Stimulated activated CD8-positive, alpha-beta memory T cell treated with anti-CD3 and anti-CD28 coated beads, Interleukin-7, amount 100 ng/mL, for 24 hours (primary cell): ENCODE measurements around the gene TPSD1.
"Not testable (repeated sequence)": the region's sequence is repeated elsewhere in the genome, so short reads cannot be mapped to it uniquely, and the experiment has no call there.

Experiments used
- DNase-seq: peaks from one replicate; pipeline ENCODE4 v3.0.0-alpha.2; 2020; ENCODE audit warnings: low read depth

The TPSD1 gene

GRCh38 chr16:1282324-1282973 lies 26.6 kb downstream of the TPSD1 start:
- no peak for DNase-seq

GRCh38 chr16:1283296-1283695 lies 27.4 kb downstream of the TPSD1 start:
- no peak for DNase-seq

- no peak for DNase-seq
Measured at GRCh38 chr16:1283996-1284616, 28.2 kb downstream of the TPSD1 start.

DNA sequence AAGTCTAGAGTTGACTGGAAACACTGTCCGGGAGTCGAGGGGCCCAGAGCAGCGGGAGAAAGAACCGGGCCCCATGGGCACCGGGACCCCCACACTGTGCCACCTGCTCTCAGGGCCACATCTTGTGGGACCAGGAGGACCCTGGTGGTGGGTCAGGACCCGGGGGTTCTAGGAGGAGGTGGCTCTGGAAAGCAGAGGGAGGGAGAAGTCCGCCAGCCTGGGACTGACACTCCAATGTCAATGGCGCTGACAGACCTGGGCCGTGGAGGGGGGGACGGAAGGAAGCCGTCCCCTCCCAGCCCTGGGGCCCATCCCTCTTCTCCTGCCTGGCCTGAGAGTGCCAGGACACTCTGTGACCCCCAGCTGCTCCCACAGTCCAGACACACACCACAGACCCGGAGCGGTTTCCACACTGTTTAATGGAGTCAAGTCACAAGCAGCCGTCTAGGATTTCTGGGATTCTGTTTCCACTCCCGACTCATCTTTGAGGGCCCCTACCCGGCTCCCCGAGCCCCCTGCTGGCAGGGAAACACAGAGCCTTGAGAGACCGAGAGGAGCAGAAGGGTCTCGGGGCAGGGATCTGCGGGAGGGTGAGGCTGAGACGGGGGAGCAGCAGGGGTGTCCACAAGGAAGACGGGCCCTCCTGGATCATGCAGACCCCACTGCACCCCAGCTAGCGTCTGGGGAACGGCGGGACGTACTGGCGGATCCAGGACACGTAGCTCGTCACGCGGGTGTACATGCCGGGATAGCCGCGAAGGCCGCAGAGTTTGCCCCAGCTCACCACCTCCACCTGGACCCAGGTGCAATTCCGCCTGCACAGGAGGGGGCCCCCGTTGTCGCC lies 30.0 kb downstream of the TPSD1 start:
- DNase-seq: no peak

GRCh38 chr16:1286513-1287094 lies 30.7 kb downstream of the TPSD1 start:
- no peak for DNase-seq

DNA sequence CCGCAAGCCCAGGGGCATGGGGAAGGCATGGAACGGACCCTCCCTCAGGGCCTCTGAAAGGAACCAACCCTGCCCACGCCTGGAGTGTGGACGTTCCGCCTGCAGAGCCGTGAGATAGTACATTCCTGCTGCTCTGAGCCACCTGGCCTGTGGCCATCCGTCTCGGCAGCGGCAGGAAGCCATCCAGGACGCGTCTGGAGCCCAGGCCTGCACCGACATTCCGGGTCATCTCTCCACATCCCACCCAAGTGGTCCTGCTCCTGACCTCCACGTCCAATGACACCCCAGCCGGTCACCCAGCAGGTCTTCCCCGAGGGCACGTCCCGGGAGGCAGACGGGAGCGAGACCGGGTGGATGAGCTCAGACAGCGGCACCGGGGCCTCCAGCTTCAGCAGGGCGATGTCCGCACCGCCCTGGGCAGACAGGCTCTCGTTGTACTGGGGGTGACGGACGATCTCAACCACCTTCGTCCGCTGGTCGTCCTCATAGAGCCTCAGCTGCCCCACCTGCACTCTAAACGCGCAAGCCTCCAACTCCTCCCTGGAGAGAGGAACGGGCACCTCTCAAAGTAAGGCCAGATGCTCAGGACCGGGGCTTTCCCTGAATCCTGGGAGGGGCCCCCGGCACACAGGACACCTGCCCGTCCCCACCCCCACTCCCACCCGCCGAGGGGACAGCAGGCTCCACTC lies 32.3 kb downstream of the TPSD1 start:
- DNase-seq: no peak

DNA sequence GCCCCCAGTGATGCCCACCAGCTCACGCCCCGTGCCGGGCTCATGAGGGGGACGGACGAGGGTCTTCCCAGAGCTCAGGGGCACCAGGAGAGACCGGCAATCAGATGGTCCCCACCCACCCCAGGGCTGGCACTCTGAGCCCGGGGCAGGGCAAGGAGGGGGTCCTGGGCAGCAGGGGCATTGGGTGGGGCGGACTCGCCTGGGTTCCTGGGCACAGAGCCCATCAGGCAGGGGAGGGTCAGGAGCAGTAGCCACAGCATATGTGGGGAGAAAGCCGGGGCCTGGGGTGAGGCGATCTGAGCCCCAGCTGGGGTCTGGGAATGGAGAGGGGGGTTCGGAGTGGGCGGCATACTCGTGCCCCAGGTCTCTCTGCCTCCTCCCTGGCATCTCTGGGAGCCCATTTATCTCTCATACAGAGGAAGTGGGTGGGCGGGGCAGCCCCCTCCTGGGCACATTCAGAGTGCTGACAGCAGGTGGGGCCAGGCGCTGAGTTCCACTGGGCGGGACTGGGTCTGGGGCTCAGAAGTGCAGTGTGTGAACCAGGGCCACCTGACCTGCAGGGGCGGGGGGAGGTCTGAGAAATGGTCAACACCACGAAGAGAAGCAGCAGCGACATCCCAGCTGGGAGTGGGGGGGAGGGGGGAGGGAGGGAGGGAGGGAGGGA lies 33.1 kb downstream of the TPSD1 start:
- DNase-seq: no peak

GRCh38 chr16:1289477-1289866 lies 33.6 kb downstream of the TPSD1 start:
- DNase-seq: no peak

- no peak for DNase-seq
Measured at GRCh38 chr16:1290063-1290501, 34.2 kb downstream of the TPSD1 start.

DNA sequence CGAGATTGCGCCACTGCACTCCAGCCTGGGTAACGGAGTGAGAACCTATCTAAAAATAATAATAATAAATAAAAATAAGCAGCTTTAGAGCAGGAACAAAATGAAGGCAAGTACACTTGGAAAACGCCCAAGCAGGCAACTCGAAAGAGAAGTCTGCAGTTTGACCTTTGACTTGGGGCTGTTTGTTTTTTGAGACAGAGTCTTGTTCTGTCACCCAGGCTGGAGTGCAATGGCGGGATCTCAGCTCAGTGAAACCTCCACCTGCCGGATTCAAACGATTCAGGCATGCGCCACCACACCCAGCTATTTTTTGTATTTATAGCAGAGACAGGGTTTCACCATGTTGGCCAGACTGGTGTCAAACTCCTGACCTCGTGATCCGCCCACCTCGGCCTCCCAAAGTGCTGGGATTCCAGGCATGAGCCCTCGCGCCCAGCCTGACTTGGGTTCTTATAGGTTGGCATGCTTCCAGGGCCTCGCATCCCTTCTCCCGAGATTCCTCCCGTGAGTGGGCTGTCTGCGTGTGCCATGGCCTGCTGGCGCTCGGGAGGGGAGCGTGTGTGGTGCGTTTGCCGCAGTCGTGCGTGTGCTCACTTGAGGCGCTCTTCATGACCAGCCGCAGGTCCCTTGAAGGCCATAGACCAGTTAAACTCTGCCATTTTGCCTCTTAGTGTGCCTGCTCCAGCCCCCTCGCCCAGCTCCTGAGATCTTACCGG lies 35.1 kb downstream of the TPSD1 start:
- no peak for DNase-seq

- DNase-seq: no peak
Measured at GRCh38 chr16:1291576-1291974, 35.7 kb downstream of the TPSD1 start.

DNA sequence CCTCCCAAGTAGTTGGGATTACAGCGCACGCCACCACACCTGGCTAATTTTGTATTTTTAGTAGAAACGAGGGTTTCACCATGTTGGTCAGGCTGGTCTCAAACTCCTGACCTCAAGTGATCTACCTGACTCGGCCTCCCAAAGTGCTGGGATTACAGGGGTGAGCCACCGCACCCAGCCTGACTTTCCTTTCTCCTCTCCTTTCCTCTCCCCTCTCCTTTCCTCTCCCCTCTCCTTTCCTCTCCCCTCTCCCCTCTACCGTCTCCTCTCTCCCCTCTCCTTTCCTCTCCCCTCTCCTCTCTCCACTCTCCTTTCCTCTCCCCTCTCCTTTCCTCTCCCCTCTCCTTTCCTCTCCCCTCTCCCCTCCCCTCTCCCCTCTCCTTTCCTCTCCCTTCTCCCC lies 36.3 kb downstream of the TPSD1 start:
- not testable (repeated sequence) for DNase-seq

DNA sequence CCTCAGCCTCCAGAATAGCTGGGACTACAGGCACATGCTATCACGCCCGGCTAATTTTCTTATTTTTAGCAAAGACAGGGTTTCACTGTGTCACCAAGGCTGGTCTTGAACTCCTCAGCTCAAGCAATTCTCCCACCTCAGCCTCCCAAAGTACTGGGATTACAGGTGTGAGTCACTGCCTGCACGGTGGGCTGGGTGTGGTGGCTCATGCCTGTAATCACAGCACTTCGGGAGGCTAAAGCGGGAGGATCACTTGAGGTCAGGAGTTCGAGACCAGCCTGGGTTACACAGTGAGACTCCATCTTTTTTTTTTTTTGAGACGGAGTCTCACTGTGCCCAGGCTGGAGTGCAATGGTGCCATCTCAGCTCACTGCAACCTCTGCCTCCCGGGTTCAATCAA lies 36.9 kb downstream of the TPSD1 start:
- not testable (repeated sequence) for DNase-seq

- DNase-seq: no peak
Measured at GRCh38 chr16:1293921-1294656, 38.2 kb downstream of the TPSD1 start.

GRCh38 chr16:1295465-1295864 lies 39.6 kb downstream of the TPSD1 start:
- DNase-seq: no peak

DNA sequence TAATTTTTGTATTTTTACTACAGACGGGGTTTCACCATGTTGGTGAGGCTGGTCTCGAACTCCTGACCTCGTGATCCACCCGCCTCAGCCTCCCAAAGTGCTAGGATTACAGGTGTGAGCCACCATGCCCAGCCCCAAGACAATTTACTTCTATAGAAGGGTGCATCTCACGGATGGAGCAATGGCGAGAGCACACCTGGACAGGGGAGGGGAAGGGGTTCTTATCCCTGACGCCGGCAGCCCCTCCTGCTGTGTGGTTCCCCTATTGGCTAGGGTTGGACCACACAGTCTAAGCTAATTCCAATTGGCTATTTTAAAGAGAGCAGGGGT lies 40.8 kb downstream of the TPSD1 start:
- not testable (repeated sequence) for DNase-seq

- no peak for DNase-seq
Measured at GRCh38 chr16:1297018-1297696, 41.3 kb downstream of the TPSD1 start.

GRCh38 chr16:1298406-1298805 lies 42.5 kb downstream of the TPSD1 start:
- no peak for DNase-seq

DNA sequence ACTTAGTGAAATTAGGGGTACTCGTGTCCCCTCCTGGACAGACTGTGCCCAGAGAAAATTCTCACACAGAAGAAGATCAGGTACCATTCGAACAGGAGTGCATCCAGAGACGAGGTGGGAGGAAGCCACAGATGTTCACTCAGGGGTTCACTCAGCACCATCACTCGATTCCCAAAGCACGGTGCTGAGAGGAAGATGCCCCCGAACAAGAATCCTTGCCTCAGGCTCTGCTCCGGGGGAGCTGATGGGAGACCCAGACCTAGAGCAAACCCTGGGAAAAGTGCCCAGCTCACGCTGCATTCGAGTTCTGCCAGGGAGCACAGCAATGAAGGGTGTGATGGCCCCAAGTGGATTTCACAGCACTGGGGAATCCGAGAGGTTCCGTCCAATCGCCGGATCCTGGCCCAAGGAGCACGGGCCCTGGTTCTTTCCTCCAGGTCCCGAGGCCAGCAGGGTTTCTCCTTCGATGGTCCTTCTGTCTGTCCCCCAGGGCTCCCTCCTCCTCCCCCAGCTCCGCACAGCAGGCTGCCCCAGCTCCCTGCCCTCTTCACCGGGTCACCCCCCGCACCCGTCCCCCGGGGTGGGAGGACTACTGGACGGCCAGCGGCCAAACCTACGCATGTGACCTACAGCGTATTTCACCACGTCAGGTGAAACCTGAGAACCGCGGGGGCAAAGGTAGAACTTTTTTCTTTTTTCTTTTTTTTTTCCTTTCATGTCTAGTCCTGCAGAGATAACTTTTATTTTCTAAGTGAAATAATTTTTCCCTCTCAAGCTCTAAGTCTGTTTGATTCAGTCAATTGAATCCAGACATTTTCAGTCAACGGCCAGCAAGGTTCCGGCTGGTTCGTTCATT lies 43.4 kb downstream of the TPSD1 start:
- no peak for DNase-seq
